SH-SY5Y (cell line): Measurements from ENCODE around the gene PCDHGB6.

ENCODE experiments used
- GATA2 ChIP-seq: IDR thresholded peaks from 2 replicates; pipeline ENCODE4 v1.6.1; 2011; ENCODE audit warnings: mild to moderate bottlenecking, low read depth, low read length
- GATA3 ChIP-seq: IDR thresholded peaks from 2 replicates; pipeline ENCODE4 v1.6.1; 2011; ENCODE audit warnings: low read depth, mild to moderate bottlenecking, low read length, moderate library complexity

DNA sequence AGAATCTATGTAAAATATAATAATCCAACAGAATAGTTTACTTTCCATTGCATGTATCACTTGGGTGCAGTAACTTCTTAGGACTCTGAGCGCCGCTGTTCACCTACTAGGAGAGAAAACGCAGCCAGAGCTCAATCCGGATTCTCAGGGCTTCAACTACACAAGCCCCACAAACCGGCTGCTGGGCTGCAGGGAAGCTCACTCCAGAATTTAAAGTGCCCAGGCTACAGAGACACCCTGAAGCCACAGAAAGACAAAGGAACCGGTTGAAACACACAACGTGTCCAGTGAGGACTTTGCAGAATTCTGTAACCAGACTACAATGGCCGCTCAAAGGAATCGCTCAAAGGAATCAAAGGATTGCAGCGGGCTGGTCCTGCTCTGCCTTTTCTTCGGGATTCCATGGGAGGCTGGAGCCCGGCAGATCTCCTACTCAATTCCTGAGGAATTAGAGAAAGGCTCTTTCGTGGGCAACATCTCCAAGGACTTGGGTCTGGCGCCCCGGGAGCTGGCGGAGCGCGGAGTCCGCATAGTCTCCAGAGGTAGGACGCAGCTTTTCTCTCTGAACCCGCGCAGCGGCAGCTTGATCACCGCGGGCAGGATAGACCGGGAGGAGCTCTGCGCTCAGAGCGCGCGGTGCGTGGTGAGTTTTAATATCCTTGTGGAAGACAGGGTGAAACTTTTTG, 5.2 kb downstream of the PCDHGB6 start, which contains the start of gene PCDHGA10:
- TF ChIP-seq GATA2 = no peak
- no peak for TF ChIP-seq GATA3
